Neuronal stem cell (in vitro differentiated cells): ENCODE measurements around the gene DLK1.
A peak's percentile ranks its signal among the peaks of the same experiment; 100 is the strongest.

Experiments used
- DNase-seq: peaks from one replicate; pipeline ENCODE4 v3.0.0-alpha.2; 2013; ENCODE audit warnings: low spot score
- H2AFZ ChIP-seq: one replicate; pipeline ENCODE4 v1.6.1; 2013; ENCODE audit warnings: mild to moderate bottlenecking, low read length, inconsistent platforms
- H2AK5ac ChIP-seq: 2 replicates; pipeline ENCODE4 v1.6.1; 2013; ENCODE audit warnings: low read depth, mild to moderate bottlenecking, inconsistent platforms, low read length, moderate library complexity, mixed read lengths
- H2BK120ac ChIP-seq: 2 replicates; pipeline ENCODE4 v1.6.1; 2013; ENCODE audit warnings: low read depth, mild to moderate bottlenecking, inconsistent platforms, low read length, moderate library complexity, mixed read lengths
- H2BK12ac ChIP-seq: one replicate; pipeline ENCODE4 v1.6.1; 2013; ENCODE audit warnings: low read length, inconsistent platforms
- H2BK15ac ChIP-seq: 2 replicates; pipeline ENCODE4 v1.6.1; 2013; ENCODE audit warnings: mild to moderate bottlenecking, low read length, inconsistent platforms, mixed read lengths
- H2BK5ac ChIP-seq: one replicate; pipeline ENCODE4 v1.6.1; 2013; ENCODE audit warnings: inconsistent platforms, mild to moderate bottlenecking, low read length, moderate library complexity
- H3K14ac ChIP-seq: one replicate; pipeline ENCODE4 v1.6.1; 2013; ENCODE audit warnings: low read length, inconsistent platforms
- H3K18ac ChIP-seq: 2 replicates; pipeline ENCODE4 v1.6.1; 2013; ENCODE audit warnings: low read length, inconsistent platforms
- H3K23ac ChIP-seq: 2 replicates; pipeline ENCODE4 v1.6.1; 2013; ENCODE audit warnings: low read depth, mild to moderate bottlenecking, mixed read lengths, low read length, inconsistent platforms; ENCODE audit not compliant: poor library complexity
- H3K27ac ChIP-seq: replicated peaks from 3 replicates; pipeline ENCODE4 v1.5.1; 2013; ENCODE audit warnings: low read length, inconsistent platforms
- H3K27me3 ChIP-seq, 3 experiments: 2 replicates each; pipeline ENCODE4 v1.6.1; 2013; ENCODE audit warnings: low read length in 3 of 3, mild to moderate bottlenecking in 2 of 3, inconsistent platforms in 1 of 3, low read depth in 1 of 3, mixed read lengths in 1 of 3, moderate library complexity in 1 of 3; ENCODE audit not compliant: control insufficient read depth in 3 of 3, insufficient read depth in 3 of 3
- H3K36me3 ChIP-seq, 2 donors: replicated peaks in 1 of 2; 2 replicates each; pipeline ENCODE4 v1.6.1; 2013; ENCODE audit warnings: low read length in 2 of 2; ENCODE audit not compliant: control insufficient read depth in 2 of 2, insufficient read depth in 2 of 2
- H3K4ac ChIP-seq: 2 replicates; pipeline ENCODE4 v1.6.1; 2013; ENCODE audit warnings: inconsistent platforms, mild to moderate bottlenecking, low read length, moderate library complexity
- H3K4me1 ChIP-seq, 2 donors: 1 replicate in 1 of 2; 2 replicates in 1 of 2; pipeline ENCODE4 v1.6.1; 2013; ENCODE audit warnings: low read length in 2 of 2, low read depth in 1 of 2; ENCODE audit not compliant: control insufficient read depth in 2 of 2, insufficient read depth in 1 of 2
- H3K4me2 ChIP-seq: one replicate; pipeline ENCODE4 v1.6.1; 2013; ENCODE audit warnings: mild to moderate bottlenecking, low read length, inconsistent platforms; ENCODE audit not compliant: insufficient read depth, poor library complexity, severe bottlenecking
- H3K4me3 ChIP-seq, 2 donors: 2 replicates each; pipeline ENCODE4 v1.5.1; 2013; ENCODE audit warnings: low read length in 2 of 2, mild to moderate bottlenecking in 2 of 2, inconsistent platforms in 1 of 2, moderate library complexity in 1 of 2
- H3K79me1 ChIP-seq: one replicate; pipeline ENCODE4 v1.6.1; 2013; ENCODE audit warnings: low read depth, mild to moderate bottlenecking, inconsistent platforms, low read length, moderate library complexity
- H3K9ac ChIP-seq: one replicate; pipeline ENCODE4 v1.6.1; 2013; ENCODE audit warnings: mild to moderate bottlenecking, low read depth, low read length, inconsistent platforms; ENCODE audit not compliant: poor library complexity
- H3K9me3 ChIP-seq, 2 donors: replicated peaks in 1 of 2; 2 replicates each; pipeline versions ENCODE3 to v1.6.1; 2013; ENCODE audit warnings: low read length in 2 of 2, mild to moderate bottlenecking in 2 of 2, inconsistent platforms in 1 of 2, low read depth in 1 of 2, mixed read lengths in 1 of 2, moderate library complexity in 1 of 2; ENCODE audit not compliant: control insufficient read depth in 2 of 2, insufficient read depth in 1 of 2
- H4K8ac ChIP-seq: one replicate; pipeline ENCODE4 v1.6.1; 2013; ENCODE audit warnings: low read depth, mild to moderate bottlenecking, inconsistent platforms, low read length, moderate library complexity
- H4K91ac ChIP-seq: one replicate; pipeline ENCODE4 v1.6.1; 2013; ENCODE audit warnings: low read length, low read depth, mild to moderate bottlenecking, inconsistent platforms; ENCODE audit not compliant: poor library complexity
- WGBS, 2 donors: extraction: QIAGEN DNeasy Blood & Tissue Kit; methylation state at CpG; one replicate each; pipeline ENCODE4 v1.1.7; 2013; ENCODE audit warnings: missing lambda C conversion rate in 2 of 2, mixed read lengths in 1 of 2; ENCODE audit not compliant: insufficient read length in 2 of 2, insufficient replicate concordance in 1 of 2; ENCODE audit errors: extremely low coverage in 2 of 2; 5-methylcytosine and 5-hydroxymethylcytosine counted together

Gene DLK1

DNA sequence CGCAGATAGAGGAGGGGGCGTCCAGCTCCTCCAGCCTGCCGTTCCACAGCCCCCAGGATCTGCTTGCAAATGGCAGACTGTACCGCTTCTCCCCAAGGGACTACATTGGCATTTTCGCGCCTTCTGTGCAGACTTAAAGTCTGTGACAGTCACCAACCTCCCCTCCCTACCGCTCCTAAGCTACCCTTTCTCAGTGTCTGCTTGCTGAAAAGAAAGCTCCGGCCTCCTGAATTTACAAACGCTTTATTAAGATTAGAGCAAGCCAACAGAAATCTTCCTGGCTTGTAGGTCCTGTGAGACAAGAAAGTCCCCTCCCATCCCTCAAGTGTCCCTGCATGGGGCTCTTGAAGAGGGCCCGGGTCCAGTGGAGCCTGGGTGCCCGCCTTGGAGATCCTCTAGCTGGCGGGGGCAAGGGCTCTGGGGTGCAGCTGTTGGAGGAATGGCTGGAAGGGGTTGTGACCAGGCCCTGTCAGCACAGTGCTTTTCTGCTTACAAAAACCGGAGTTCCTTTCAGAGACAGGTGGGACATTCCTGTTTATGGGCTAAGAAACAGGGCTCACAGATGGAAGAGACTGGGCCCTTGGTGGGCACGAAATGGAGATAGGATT, 2.8 kb upstream of the DLK1 start:
- H3K18ac ChIP-seq, result peak overlapping the region; percentile 99
- H2AK5ac ChIP-seq, result peak overlapping the region; percentile 96
- peak overlapping the region; percentile 82 for H3K9ac ChIP-seq
- no peak overlapping the region for H2BK12ac ChIP-seq
- peaks cover 2% of the 10 kb centered on the region for H3K79me1 ChIP-seq
- H3K36me3 ChIP-seq, result peaks cover 0 to 15% of the 10 kb centered on the region in 2 donors
- peak overlapping the region; percentile 85 for H2BK5ac ChIP-seq
- peak overlapping the region; percentile 83 for H2AFZ ChIP-seq
- peak overlapping the region; percentile 63 for H3K27ac ChIP-seq
- WGBS, 2 donors, result no CpG with 5 or more reads among the region's 14 CpGs
- H2BK15ac ChIP-seq, result peak overlapping the region; percentile 95
- no peak overlapping the region for H3K4me2 ChIP-seq
- H4K8ac ChIP-seq, result no peak overlapping the region
- H3K4me3 ChIP-seq, result no peak overlapping the region
- no peaks in the 10 kb centered on the region for H3K9me3 ChIP-seq
- H2BK120ac ChIP-seq, result peak overlapping the region; percentile 89
- H4K91ac ChIP-seq, result peak overlapping the region; percentile 73
- peak overlapping the region; percentile 86 for H3K14ac ChIP-seq
- peaks cover 30 to 43% of the 10 kb centered on the region in 2 donors for H3K4me1 ChIP-seq
- peaks cover 0 to 78% (median 0%) of the 10 kb centered on the region in 3 experiments for H3K27me3 ChIP-seq
- DNase-seq, result no peak
- no peak overlapping the region for H3K23ac ChIP-seq
- no peak overlapping the region for H3K4ac ChIP-seq

DNA sequence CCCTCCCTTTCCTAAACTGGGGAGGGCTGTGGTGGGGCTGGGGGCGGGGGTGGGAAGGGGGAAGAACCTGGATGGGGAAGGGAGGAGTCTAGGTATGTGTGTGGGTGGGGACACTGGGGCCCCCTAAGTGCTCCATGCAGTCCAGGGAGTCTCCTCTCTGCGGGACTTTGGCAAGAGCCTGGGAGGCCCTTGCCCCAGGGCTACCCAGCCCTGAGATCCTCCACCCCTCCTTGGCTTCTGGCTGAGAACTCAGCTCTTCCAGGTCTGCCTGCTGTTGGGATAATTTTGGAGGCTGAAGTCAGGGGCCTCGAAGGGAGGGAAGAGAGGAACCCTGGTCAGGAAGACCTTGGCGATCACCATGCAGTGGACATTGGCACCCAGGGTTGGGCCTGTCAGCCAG, 2.2 kb upstream of the DLK1 start:
- Histone ChIP-seq H3K9ac (no peak overlapping the region), H3K36me3 (peaks cover 0 to 21% of the 10 kb centered on the region in 2 donors), H2BK5ac (peak overlapping the region; percentile 85), H4K91ac (no peak overlapping the region), H2BK12ac (peak overlapping the region; percentile 94), H3K9me3 (no peaks in the 10 kb centered on the region), H3K27ac (no peak overlapping the region), H4K8ac (no peak overlapping the region), H2AFZ (no peak overlapping the region), H3K27me3 (peaks cover 0 to 84% (median 0%) of the 10 kb centered on the region in 3 experiments), H3K79me1 (peaks cover 6% of the 10 kb centered on the region), H3K4me3 (no peak overlapping the region), H3K14ac (peak overlapping the region; percentile 66), H2BK15ac (peak overlapping the region; percentile 98), H3K4me1 (peaks cover 27 to 45% of the 10 kb centered on the region in 2 donors), H3K4ac (no peak overlapping the region), H2BK120ac (no peak overlapping the region), H2AK5ac (peak overlapping the region; percentile 96), H3K18ac (peak overlapping the region; percentile 20), H3K4me2 (no peak overlapping the region), H3K23ac (no peak overlapping the region)
- WGBS, 2 donors, result no CpG with 5 or more reads among the region's 4 CpGs
- no peak for DNase-seq

DNA sequence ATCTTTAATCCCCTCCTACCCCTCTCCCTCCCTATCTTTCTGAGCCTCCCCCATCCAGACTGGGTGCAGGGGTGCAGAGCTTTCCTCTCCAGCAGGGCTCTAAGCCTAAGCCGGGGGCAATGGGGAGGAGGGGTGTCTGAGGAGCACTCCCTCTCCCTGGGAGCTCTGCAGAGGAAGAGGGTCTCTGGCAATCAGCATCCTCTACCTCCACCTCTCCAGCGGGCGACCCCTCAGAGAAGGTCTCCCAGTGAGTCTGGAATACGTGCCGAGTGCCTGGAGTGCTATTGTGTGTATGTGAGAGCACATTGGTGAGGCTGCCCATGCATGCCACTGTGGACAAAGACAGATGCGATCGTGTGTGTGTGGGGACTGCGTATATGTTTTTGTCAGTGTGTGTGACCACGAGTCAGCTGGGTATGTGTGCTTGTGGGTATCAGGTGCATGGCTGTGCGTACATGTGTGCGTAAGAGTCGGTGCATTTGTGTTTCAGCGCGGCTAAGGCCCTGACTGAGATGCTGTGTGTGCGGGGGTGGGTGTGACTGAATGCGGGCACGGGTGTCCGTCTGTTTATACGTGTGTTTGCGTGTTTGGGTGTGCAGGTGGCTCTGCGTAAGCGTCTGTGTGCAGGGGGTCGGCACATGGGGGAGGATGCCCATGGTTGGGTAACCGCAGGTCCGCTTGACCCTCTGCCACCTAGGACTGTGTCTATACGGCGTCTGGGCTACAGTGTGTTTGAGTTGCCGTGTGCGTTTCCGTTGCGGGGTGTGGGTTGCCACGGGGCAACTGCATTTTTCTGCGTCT, 905 bp upstream of the DLK1 start:
- Histone ChIP-seq H4K91ac (no peak overlapping the region), H2BK15ac (peak overlapping the region; percentile 76), H3K36me3 (peaks cover 0 to 31% of the 10 kb centered on the region in 2 donors), H3K9me3 (no peaks in the 10 kb centered on the region), H2BK120ac (peak overlapping the region; percentile 11), H2AK5ac (peak overlapping the region; percentile 96), H3K18ac (peak overlapping the region; percentile 84), H3K27me3 (peaks cover 0 to 93% (median 0%) of the 10 kb centered on the region in 3 experiments), H3K27ac (no peak overlapping the region), H4K8ac (no peak overlapping the region), H3K9ac (peak overlapping the region; percentile 74), H3K4me2 (peak overlapping the region; percentile 47), H3K4ac (peak overlapping the region; percentile 46), H3K14ac (peak overlapping the region; percentile 25), H2BK12ac (peak overlapping the region; percentile 52), H3K23ac (peak overlapping the region; percentile 38), H3K4me3 (no peak overlapping the region), H2BK5ac (peak overlapping the region; percentile 85), H3K79me1 (peaks cover 6% of the 10 kb centered on the region), H3K4me1 (peaks cover 18 to 51% of the 10 kb centered on the region in 2 donors), H2AFZ (no peak overlapping the region)
- no CpG with 5 or more reads among the region's 33 CpGs for WGBS, 2 donors
- DNase-seq, result no peak
